ENCODE measurements around the gene CD300A.

CD300A gene

GRCh38 chr17:74455821-74456220 is 10.6 kb upstream of the CD300A start:
- Mint-ChIP-seq H3K4me1 (peaks cover 18% of the 10 kb centered on the region), H3K36me3 (ENCODE audit: low read depth) (no peaks in the 10 kb centered on the region), H3K4me3 (no peak overlapping the region), H3K27me3 (peaks cover 4% of the 10 kb centered on the region), H3K27ac (no peak overlapping the region), H3K9me3 (no peaks in the 10 kb centered on the region)
- DNase-seq (no peak), ATAC-seq (no peak)

DNA sequence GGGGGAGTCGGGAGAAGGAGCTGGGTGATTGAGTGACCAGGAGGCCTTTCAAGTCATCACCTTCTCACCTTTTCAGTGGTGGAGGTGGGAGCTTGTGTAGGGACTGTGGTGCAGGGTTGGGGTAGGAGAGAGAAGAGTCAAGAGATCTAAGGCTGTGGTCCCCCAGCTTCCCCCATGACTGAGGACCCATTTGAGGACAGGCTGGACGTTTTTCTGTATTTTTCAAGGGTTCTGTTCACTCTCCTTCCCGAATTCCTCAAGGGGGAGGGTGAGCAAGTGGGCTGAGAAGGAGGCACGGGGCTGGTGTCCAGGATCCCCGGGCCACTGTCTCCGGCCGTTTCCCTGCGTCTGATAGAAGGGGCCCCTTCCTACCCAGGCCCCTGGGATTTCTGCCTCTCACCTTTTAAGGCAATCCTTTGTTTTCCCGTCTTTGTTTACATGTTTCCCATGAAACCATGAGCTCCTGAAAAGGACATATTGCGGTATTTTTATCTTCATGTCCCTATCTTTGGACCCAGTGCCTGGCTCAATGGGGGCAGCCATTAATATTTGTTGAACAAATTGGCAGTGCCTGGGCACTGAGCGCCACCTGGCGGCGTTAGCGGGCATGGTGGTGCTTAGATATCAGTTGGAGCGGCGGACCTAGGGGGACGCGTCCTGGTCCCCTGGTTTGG is 9.2 kb upstream of the CD300A start:
- ATAC-seq (peak; percentile 38), DNase-seq (peak; percentile 78)
- Mint-ChIP-seq H3K9me3 (no peaks in the 10 kb centered on the region), H3K27me3 (peaks cover 4% of the 10 kb centered on the region), H3K4me3 (no peak overlapping the region), H3K4me1 (peaks cover 25% of the 10 kb centered on the region), H3K27ac (no peak overlapping the region), H3K36me3 (ENCODE audit: low read depth) (no peaks in the 10 kb centered on the region)

GRCh38 chr17:74457820-74458166 is 8.6 kb upstream of the CD300A start:
- no peak for ATAC-seq
- no peaks in the 10 kb centered on the region for H3K9me3 Mint-ChIP-seq
- no peak overlapping the region for H3K4me3 Mint-ChIP-seq
- peaks cover 2% of the 10 kb centered on the region for H3K27me3 Mint-ChIP-seq
- no peak for DNase-seq
- H3K36me3 Mint-ChIP-seq (ENCODE audit: low read depth): no peaks in the 10 kb centered on the region
- peaks cover 20% of the 10 kb centered on the region for H3K4me1 Mint-ChIP-seq
- H3K27ac Mint-ChIP-seq: no peak overlapping the region

DNA sequence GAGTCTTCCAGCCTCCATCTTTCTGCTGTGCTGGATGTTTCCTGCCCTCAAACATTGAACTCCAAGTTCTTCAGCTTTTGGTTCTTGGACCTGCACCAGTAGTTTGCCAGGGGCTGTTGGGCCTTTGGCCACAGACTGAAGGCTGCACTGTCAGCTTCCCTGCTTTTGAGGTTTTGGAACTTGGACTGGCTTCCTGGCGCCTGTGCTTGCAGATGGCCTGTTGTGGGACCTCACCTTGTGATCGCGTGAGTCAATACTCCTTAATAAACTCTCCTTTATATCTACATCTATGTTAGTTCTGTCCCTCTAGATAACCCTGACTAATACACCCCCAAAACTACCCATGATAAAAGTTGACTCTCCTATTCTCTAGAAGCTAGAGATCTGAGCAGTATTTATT is 7.6 kb upstream of the CD300A start:
- H3K9me3 Mint-ChIP-seq: no peaks in the 10 kb centered on the region
- H3K4me3 Mint-ChIP-seq: no peak overlapping the region
- peaks cover 17% of the 10 kb centered on the region for H3K4me1 Mint-ChIP-seq
- DNase-seq (no peak), ATAC-seq (no peak)
- H3K27ac Mint-ChIP-seq: no peak overlapping the region
- H3K36me3 Mint-ChIP-seq (ENCODE audit: low read depth): no peaks in the 10 kb centered on the region
- H3K27me3 Mint-ChIP-seq: no peaks in the 10 kb centered on the region

GRCh38 chr17:74459622-74460021 is 6.8 kb upstream of the CD300A start:
- Mint-ChIP-seq H3K27me3 (no peaks in the 10 kb centered on the region), H3K4me1 (peaks cover 16% of the 10 kb centered on the region), H3K4me3 (no peak overlapping the region), H3K9me3 (no peaks in the 10 kb centered on the region), H3K36me3 (ENCODE audit: low read depth) (no peaks in the 10 kb centered on the region), H3K27ac (no peak overlapping the region)
- ATAC-seq: no peak
- no peak for DNase-seq

GRCh38 chr17:74460241-74460640 is 6.2 kb upstream of the CD300A start:
- Mint-ChIP-seq H3K4me1 (peaks cover 14% of the 10 kb centered on the region), H3K9me3 (no peaks in the 10 kb centered on the region), H3K36me3 (ENCODE audit: low read depth) (no peaks in the 10 kb centered on the region), H3K4me3 (no peak overlapping the region), H3K27ac (no peak overlapping the region), H3K27me3 (no peaks in the 10 kb centered on the region)
- ATAC-seq (no peak), DNase-seq (no peak)

GRCh38 chr17:74460996-74461395 is 5.4 kb upstream of the CD300A start:
- H3K27ac Mint-ChIP-seq: no peak overlapping the region
- H3K27me3 Mint-ChIP-seq: no peaks in the 10 kb centered on the region
- no peaks in the 10 kb centered on the region for H3K9me3 Mint-ChIP-seq
- peaks cover 14% of the 10 kb centered on the region for H3K4me1 Mint-ChIP-seq
- no peak for ATAC-seq
- no peak for DNase-seq
- H3K4me3 Mint-ChIP-seq: no peak overlapping the region
- no peaks in the 10 kb centered on the region for H3K36me3 Mint-ChIP-seq (ENCODE audit: low read depth)

DNA sequence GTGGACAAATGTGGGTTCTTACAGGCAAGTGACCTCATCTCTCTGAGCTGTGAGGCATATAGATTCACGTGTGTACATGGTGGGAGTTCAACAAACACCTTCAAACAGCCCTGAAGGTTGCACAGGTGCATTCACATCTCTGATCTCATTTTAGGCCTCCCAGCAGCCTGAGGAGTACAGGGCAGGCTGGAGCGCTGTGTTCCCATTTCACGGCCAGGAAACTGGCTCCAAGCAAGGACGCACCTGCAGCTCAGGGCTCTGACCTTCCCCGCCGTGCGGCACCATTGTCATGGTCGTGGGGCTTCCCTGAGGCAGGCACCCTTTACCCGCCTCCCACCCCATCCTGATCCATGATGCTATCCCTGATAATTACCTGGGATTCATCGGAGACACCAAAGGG is 4.8 kb upstream of the CD300A start:
- Mint-ChIP-seq H3K27me3 (no peaks in the 10 kb centered on the region), H3K9me3 (no peaks in the 10 kb centered on the region), H3K36me3 (ENCODE audit: low read depth) (no peaks in the 10 kb centered on the region), H3K27ac (no peak overlapping the region), H3K4me3 (no peak overlapping the region), H3K4me1 (peaks cover 14% of the 10 kb centered on the region)
- DNase-seq (no peak), ATAC-seq (no peak)

GRCh38 chr17:74464730-74465377 is 1.6 kb upstream of the CD300A start:
- Mint-ChIP-seq H3K4me1 (peaks cover 23% of the 10 kb centered on the region), H3K4me3 (no peak overlapping the region), H3K36me3 (ENCODE audit: low read depth) (no peaks in the 10 kb centered on the region), H3K27me3 (no peaks in the 10 kb centered on the region), H3K27ac (no peak overlapping the region), H3K9me3 (no peaks in the 10 kb centered on the region)
- no peak for DNase-seq
- ATAC-seq: no peak

- ATAC-seq (peak; percentile 1), DNase-seq (no peak)
- H3K4me3 Mint-ChIP-seq: no peak overlapping the region
- H3K36me3 Mint-ChIP-seq (ENCODE audit: low read depth): peaks cover 3% of the 10 kb centered on the region
- H3K4me1 Mint-ChIP-seq: peaks cover 27% of the 10 kb centered on the region
- H3K27ac Mint-ChIP-seq: no peak overlapping the region
- no peaks in the 10 kb centered on the region for H3K9me3 Mint-ChIP-seq
- H3K27me3 Mint-ChIP-seq: no peaks in the 10 kb centered on the region
These were observed 890 bp upstream of the CD300A start for GRCh38 chr17:74465378-74466110.

- H3K36me3 Mint-ChIP-seq (ENCODE audit: low read depth): peaks cover 7% of the 10 kb centered on the region
- H3K4me3 Mint-ChIP-seq: no peak overlapping the region
- no peaks in the 10 kb centered on the region for H3K27me3 Mint-ChIP-seq
- peaks cover 33% of the 10 kb centered on the region for H3K4me1 Mint-ChIP-seq
- H3K27ac Mint-ChIP-seq: peak overlapping the region; percentile 88
- DNase-seq (peak; percentile 51), ATAC-seq (peak; percentile 22)
- H3K9me3 Mint-ChIP-seq: no peaks in the 10 kb centered on the region
These were observed 372 bp downstream of the CD300A start for GRCh38 chr17:74466828-74467184.

- H3K27me3 Mint-ChIP-seq: no peaks in the 10 kb centered on the region
- peak overlapping the region; percentile 88 for H3K27ac Mint-ChIP-seq
- ATAC-seq (peak; percentile 18), DNase-seq (peak; percentile 45)
- no peak overlapping the region for H3K4me3 Mint-ChIP-seq
- no peaks in the 10 kb centered on the region for H3K9me3 Mint-ChIP-seq
- peaks cover 34% of the 10 kb centered on the region for H3K4me1 Mint-ChIP-seq
- peaks cover 7% of the 10 kb centered on the region for H3K36me3 Mint-ChIP-seq (ENCODE audit: low read depth)
These were observed 952 bp downstream of the CD300A start for GRCh38 chr17:74467221-74467951.

GRCh38 chr17:74471341-74471740 is 4.9 kb downstream of the CD300A start:
- Mint-ChIP-seq H3K27me3 (no peaks in the 10 kb centered on the region), H3K9me3 (peaks cover 8% of the 10 kb centered on the region), H3K4me3 (peak overlapping the region; percentile 31), H3K36me3 (ENCODE audit: low read depth) (peaks cover 27% of the 10 kb centered on the region), H3K4me1 (peaks cover 58% of the 10 kb centered on the region), H3K27ac (peak overlapping the region; percentile 49)
- DNase-seq (no peak), ATAC-seq (peak; percentile 71)

GRCh38 chr17:74472890-74473289 is 6.5 kb downstream of the CD300A start:
- Mint-ChIP-seq H3K27me3 (no peaks in the 10 kb centered on the region), H3K9me3 (peaks cover 8% of the 10 kb centered on the region), H3K27ac (no peak overlapping the region), H3K36me3 (ENCODE audit: low read depth) (peaks cover 38% of the 10 kb centered on the region), H3K4me1 (peaks cover 60% of the 10 kb centered on the region), H3K4me3 (no peak overlapping the region)
- no peak for ATAC-seq
- DNase-seq: no peak

DNA sequence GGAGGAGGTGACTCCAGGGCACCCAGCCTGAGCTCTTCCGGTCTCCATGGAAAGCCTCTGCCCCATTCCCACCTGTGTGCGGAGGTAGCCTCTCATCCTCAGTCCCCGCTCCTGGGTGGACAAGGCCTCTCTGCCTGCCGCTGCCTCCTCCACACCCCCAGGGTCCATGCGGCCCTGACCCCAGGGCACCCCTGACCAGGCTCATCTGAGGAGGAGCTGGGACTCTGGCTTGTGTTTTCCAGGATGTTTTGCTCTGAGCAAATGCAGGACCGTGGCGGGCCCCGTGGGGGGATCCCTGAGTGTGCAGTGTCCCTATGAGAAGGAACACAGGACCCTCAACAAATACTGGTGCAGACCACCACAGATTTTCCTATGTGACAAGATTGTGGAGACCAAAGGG is 6.9 kb downstream of the CD300A start:
- ATAC-seq: no peak
- no peaks in the 10 kb centered on the region for H3K27me3 Mint-ChIP-seq
- peaks cover 64% of the 10 kb centered on the region for H3K4me1 Mint-ChIP-seq
- peaks cover 41% of the 10 kb centered on the region for H3K36me3 Mint-ChIP-seq (ENCODE audit: low read depth)
- DNase-seq: no peak
- H3K27ac Mint-ChIP-seq: no peak overlapping the region
- no peak overlapping the region for H3K4me3 Mint-ChIP-seq
- H3K9me3 Mint-ChIP-seq: peaks cover 8% of the 10 kb centered on the region

All from activated naive CD8-positive, alpha-beta T cell treated with anti-CD3 and anti-CD28 coated beads, Interleukin-2, amount 50 U/mL, for 24 hours (primary cell).